Activated gamma-delta T cell (primary cell): ENCODE data around the gene USP26.
"Not testable (repeated sequence)": the region's sequence is repeated elsewhere in the genome, so short reads cannot be mapped to it uniquely, and the experiment has no call there.

ENCODE experiments used
- DNase-seq: peaks from one replicate; lab custom pipeline; 2025; lab: John Stamatoyannopoulos, UW

The USP26 gene

GRCh38 chrX:133042260-133042659, 54.6 kb downstream of the USP26 start:
- DNase-seq = no peak

DNA sequence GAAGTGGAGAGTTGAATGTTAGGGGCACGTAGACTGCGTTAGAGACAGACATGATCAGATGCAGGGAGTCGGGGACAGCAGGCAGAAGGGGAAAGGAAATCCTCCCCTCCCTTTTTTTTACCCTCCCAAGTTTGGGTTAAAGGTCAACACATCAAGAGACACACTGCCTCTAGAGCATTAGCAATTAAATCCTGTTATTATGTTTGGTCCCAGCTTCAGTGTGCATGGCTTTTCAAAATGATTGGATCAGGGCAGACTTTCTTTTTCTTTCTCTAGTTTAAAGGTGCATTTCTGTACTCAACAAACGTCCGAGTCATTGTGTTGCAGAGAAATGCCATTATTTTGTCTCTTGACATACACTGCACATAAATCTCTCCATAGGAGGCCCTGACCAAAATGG, 63.9 kb downstream of the USP26 start:
- no peak for DNase-seq

- no peak for DNase-seq
Observed at GRCh38 chrX:133018229-133018628, 78.7 kb downstream of the USP26 start.

GRCh38 chrX:133007458-133007857, 89.5 kb downstream of the USP26 start:
- DNase-seq = no peak

DNA sequence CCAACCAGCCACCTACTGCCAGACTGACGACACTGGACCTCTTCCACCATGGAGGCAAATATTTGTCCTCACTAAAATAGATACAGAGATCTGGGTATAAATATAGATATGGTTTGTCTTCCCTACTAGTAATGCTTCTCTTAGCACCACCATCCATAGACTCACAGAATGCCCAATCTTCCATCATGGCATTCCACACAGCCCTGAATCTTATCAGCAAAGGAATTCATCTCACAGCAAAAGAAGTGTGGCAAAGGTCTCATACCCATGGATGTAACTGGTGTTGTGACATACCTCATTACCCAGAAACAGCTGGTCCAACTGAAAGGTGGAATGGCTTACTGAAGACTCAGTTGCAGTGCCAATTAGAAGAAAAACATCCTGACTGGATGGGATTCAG, 91.3 kb downstream of the USP26 start:
- DNase-seq = no peak

DNA sequence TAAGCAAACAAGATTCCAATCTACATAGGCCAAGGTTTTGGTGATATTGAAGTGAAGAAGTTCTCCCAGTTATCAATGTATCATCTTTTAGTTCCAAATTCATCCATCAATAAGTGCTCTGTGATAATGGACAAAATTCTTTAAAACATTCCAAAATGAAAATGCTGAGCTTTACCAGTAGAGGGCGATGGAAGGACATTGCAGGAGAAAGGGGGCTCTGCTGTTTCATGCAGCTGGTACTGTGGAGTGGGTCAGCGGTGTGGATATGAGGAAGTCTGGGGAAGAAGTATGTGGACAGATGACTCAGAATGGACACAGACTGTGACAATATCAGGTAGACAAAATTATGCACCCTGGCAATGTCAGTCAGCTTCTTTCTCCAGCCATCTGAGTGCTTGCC, 91.9 kb downstream of the USP26 start:
- no peak for DNase-seq

GRCh38 chrX:132999209-132999608, 97.7 kb downstream of the USP26 start:
- DNase-seq = no peak

GRCh38 chrX:132990835-132991234, 106.1 kb downstream of the USP26 start:
- no peak for DNase-seq

- DNase-seq = no peak
Observed at GRCh38 chrX:132986556-132986955, 110.4 kb downstream of the USP26 start.

DNA sequence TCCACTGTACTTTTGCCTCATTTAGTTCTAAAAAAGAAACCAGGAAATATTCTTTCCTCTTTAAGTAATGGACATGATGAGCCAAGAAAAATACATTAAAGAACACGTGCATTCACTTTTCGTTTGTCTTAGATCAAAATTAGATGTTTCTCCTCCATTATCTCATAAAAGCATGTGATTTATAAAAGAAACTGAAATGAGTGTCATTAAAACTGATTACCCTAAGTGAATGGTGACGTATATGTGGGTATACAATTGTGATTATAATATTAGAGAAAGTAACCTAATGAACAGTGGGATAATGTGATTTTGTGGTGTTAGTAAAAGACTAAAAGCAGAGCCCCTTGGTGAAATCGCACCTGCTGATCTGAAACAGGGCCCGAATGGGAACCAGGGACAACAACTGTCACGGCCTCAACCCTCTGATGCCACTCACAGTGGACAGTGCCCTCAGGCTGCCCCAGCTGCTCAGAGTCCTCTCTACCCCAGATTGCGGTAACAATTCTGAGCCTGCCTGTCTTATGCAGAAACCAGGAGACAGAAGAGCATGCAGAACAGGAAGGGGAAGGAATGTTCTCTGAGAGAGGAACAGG, 112.8 kb downstream of the USP26 start:
- DNase-seq = no peak

DNA sequence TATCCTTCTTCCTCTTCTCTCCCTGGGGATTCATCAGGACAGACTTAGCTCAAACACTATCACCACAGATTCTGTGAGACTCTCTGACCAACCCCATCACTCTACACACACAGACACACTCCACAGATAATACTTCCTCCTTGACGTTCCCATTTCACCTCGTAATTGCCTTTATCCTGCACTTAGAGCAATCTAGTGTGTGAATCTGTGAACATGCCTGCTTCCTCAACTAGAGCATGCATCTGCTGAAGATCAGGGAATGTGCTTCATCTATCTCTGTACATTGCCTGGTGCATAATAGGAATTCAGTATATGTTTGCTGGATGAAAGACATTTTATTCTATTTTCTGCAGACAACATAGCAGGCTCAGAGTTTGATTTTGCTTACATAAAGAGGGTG, 113.4 kb downstream of the USP26 start:
- no peak for DNase-seq

GRCh38 chrX:132980035-132980434, 116.9 kb downstream of the USP26 start:
- not testable (repeated sequence) for DNase-seq
